ENCODE results near the gene SECTM1.

Gene SECTM1

DNA sequence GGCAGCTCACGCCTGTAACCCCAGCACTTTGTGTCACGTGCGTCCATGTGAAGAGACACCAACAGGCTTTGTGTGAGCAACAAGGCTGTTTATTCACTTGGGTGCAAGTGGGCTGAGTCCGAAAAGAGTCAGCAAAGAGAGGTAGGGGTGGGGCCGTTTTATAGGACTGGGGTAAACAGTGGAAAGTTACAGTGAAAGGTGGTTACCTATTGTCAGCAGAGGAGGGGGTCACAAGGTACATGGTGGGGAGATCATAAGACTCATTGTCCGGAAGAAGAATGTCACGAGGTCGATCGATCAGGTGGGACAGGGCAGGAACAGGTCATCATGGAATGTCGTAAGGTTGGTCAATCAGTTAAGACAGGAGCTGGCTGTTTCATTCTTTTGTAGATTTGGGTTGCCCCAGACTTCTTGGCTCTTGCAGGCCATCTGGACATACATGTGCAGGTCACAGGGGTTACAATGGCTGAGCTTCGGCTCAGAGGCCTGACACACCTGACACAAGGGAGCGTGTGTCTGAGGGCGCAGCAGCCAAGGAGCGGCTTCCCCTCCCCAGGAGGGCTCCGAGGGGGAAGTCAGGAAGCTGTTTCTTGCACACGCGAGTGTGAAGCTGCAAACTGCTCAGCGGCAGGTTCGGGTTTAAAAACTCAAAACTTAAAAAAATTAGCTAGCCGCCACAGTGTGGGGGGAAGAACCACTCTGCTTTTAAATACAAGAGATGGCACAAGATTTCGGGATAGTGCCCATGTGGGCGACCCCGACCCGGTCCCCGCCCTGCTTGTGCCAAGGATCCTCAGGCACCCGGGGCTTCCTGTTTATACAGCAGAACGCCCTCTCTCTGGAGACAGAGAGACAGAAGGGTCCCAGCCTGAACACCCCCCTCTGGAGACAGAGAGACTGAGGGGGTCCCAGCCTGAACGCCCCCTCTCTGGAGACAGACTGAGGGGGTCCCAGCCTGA is 13.1 kb upstream of the SECTM1 start:
- DNase-seq, result no peak

GRCh38 chr17:82345151-82345976 is 11.8 kb upstream of the SECTM1 start:
- no peak for DNase-seq

- DNase-seq, result no peak
Observed at GRCh38 chr17:82344175-82344907, 10.8 kb upstream of the SECTM1 start.

DNA sequence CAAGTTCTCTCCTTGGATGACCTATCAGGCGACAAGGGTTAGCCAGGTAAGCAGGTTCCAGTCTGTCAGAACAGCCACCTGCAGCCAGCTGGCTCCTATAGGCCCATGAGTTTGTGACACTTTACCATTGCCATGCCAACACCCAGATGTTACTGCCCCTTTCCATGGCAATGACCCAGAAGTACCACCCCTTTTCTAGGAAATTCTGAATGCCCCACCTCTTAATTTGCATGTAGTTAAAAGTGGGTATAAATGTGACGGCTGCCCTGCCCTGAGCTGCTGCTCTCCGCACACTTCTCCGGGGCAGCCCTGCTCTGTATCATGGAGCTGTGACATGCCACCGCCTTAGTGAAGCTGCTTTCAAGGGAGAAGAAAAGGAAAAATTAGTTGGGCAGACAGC is 10.0 kb upstream of the SECTM1 start:
- DNase-seq, result no peak

GRCh38 chr17:82342361-82343079 is 9.0 kb upstream of the SECTM1 start:
- no peak for DNase-seq

DNA sequence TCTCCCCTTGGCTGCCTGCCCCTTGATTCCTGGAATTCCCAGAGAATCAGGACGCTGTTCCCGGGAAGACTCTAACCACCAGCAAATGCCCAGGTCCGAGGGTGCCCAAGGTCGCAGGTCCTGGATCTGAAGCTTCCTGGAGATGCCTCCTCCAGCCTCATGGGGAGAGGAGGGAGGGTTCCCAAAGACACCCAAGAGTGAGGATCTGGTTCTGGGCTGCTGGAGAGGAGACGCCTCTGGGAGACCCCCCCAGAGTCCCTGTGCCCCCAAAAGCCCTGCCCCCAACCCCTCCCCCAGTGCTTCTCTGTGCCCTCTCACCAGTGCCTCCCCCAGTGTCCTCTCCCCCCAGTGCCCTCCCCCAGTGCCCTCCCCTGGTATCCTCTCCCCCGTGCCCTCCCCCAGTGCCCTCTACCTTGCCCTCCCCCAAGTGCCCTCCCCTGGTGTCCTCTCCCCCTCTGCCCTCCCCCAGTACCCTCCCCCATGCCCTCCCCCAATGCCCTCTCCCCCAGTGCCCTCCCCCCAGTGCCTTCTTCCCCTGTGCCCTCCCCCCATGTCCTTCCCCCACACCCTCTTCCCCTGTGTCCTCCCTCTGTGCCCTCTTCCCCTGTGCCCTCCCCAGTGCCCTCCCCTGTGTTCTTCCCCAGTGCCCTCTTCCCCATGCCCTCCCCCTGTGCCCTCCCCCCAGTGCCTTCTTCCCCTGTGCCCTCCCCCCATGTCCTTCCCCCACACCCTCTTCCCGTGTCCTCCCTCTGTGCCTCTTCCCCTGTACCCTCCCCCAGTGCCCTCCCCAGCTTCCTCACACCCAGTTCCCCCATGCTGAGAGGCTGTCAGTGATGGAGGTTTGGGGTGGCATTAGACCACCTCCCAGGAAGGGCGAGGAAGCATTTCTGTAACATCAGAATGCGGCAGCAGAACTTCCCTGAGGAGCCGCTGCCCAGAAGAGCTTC is 6.3 kb upstream of the SECTM1 start:
- no peak for DNase-seq

DNA sequence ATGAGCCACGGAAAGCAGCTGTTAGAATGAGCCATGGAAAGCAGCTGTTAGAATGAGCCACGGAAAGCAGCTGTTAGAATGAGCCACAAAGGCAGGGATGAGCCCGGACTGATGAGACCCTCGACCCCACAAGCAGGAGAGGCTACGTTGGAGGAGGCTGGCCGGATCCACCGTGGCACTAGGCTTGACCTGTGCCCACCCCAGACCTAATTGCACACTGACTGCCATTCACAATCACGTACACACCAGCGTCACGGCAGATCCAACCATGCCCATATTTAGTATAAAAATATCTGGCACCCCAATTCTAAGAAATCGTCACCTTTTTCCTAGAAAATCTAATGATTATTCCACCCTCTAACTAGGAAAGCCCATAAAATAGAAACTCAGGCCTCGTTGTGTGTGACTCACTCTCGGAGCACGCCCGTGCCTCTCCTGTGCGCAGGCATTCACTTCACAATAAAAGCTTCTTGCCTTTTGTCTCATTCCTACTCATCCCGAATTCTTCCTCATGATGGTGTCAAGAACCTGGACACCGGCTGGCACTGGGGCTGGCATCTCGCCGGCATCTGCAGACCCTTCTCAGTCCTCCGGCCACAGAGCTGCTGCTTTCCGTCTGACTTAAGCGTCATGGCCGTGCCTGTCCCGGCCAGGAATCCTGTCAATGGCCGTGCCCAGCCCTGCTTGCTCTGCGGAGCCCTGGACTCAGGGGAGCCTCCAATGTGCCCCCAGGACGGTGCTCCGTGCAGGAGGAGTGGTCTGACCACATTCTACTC is 5.5 kb upstream of the SECTM1 start:
- DNase-seq, result no peak

GRCh38 chr17:82334622-82335394 is 1.2 kb upstream of the SECTM1 start:
- no peak for DNase-seq

GRCh38 chr17:82334204-82334621 is 647 bp upstream of the SECTM1 start:
- no peak for DNase-seq

GRCh38 chr17:82332669-82333278 is 792 bp downstream of the SECTM1 start:
- DNase-seq, result no peak

DNA sequence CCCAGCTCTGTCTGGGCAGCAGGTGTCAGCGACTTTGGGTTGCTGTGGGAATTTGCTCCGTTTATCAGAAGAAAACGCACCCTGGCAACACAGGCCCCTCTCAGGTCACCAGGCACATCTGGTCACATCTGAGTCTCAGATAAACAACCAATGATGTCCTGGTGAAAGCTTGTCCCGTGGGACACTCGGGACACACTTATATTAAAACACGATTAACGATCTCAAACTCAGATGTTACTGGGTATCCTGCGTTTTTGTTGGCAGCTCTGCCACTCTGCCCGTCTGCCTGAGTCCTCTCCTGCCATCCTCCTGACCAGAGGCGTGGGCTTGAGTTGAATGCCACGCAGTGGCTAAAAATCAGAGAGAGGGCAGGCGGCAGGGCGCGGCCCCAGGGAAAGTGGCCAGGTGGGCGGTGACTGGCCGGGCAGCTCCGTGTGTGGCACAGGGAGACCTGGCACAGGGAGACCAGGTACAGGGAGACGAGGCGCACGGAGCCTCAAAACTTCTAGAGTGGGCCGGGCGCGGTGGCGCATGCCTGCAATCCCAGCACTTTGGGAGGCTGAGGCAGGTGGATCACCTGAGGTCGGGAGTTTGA is 2.1 kb downstream of the SECTM1 start:
- DNase-seq, result no peak

DNA sequence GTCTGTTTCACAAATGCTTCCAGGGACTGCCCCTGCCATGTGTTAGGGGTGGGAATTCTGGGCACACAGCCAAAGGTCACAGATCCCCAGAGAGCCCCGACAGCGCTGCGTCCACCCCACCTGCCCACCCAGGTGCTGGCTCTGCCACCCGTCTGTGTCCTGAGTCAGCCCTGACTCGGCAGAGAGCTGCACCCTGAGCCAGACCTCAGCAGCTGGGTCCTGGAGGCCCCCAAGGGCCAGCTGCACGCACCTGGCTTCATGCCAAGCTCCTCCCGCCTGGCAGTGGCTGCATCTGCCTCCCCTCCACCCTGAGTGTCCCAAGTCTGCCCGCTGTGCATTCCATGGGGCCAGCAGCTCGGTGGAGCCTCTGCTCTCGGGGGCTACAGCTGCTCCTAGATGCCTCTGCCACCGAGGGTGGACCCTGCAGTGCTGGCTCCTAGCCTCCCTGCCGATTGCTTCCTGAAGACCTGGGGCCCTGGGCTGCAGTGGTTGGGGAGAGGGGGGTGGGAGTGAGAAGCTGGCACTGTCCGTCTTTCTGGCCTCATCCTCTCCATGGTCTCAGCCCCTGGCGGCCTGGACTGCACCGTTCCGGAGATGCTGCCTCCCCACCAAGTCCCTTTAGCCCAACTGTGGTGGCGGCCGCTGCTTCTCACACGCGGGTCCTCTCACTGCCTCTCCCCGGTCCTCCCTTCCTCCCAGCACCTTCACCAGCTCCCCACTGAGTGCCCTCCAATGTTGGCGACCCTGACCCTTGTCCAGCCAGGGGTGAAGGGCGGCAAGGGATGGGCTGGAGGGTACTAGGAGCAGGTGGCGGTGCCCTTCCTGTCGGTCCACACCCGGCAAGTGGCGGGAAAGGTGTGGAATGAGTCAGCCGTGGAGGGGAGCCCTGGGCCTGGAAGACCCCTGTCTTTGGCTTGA is 3.0 kb downstream of the SECTM1 start:
- peak; percentile 56 for DNase-seq

GRCh38 chr17:82329683-82330321 is 3.8 kb downstream of the SECTM1 start:
- no peak for DNase-seq

GRCh38 chr17:82328994-82329507 is 4.5 kb downstream of the SECTM1 start:
- DNase-seq, result no peak

GRCh38 chr17:82328141-82328993 is 5.2 kb downstream of the SECTM1 start:
- DNase-seq, result no peak

DNA sequence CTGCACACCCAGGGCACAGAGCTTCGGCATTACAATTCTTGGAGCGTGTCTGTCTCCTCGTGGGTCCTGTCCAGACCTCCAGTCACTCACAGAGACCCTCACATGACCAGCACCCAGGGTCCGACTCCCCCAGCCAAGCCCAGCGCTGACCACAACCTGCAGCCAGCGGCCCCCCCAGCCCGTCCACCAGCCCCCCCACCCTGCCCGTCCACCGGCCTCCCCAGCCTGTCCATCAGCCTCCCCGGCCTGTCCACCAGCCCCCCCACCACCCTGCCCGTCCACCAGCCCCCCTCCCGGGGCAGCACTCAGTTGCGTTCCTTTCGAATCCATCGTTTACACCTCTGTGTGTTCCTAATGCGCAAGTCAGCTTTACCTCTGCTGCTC is 5.8 kb downstream of the SECTM1 start:
- no peak for DNase-seq
